IMR-90 (cell line): ENCODE measurements around the gene THNSL1.

Source experiments
- BHLHE40 ChIP-seq: fragments of 150-350 bp; IDR thresholded peaks from 2 replicates; pipeline ENCODE4 v1.6.1; 2016; ENCODE audit warnings: mild to moderate bottlenecking, low read depth, low read length
- CEBPB ChIP-seq: IDR thresholded peaks from 2 replicates; pipeline ENCODE4 v1.6.1; 2012; ENCODE audit warnings: low read depth, low read length, improper control_type of control experiment
- FOS ChIP-seq: fragments of 150-350 bp; IDR thresholded peaks from 2 replicates; pipeline ENCODE4 v1.6.1; 2016; ENCODE audit warnings: low read depth, low read length
- MAFK ChIP-seq: IDR thresholded peaks from 2 replicates; pipeline ENCODE4 v1.6.1; 2012; ENCODE audit warnings: low read depth, low read length, improper control_type of control experiment
- MXI1 ChIP-seq: IDR thresholded peaks from 2 replicates; pipeline ENCODE4 v1.6.1; 2012; ENCODE audit warnings: low read depth, mild to moderate bottlenecking, low read length, moderate library complexity, borderline replicate concordance
- NFE2L2 ChIP-seq: fragments of 150-350 bp; IDR thresholded peaks from 2 replicates; pipeline ENCODE4 v1.6.1; 2016; ENCODE audit warnings: low read depth, mild to moderate bottlenecking, low read length
- POLR2A ChIP-seq: IDR thresholded peaks from 2 replicates; pipeline ENCODE4 v1.6.1; 2012; ENCODE audit warnings: mild to moderate bottlenecking, low read depth, low read length
- RAD21 ChIP-seq: IDR thresholded peaks from 2 replicates; pipeline ENCODE4 v1.6.1; 2012; ENCODE audit warnings: low read length, improper control_type of control experiment
- RCOR1 ChIP-seq: IDR thresholded peaks from 2 replicates; pipeline ENCODE4 v1.6.1; 2012; ENCODE audit warnings: mild to moderate bottlenecking, low read length, improper control_type of control experiment; ENCODE audit not compliant: insufficient replicate concordance
- RFX5 ChIP-seq: IDR thresholded peaks from 2 replicates; pipeline ENCODE4 v1.8.0; 2012; ENCODE audit warnings: low read depth, mild to moderate bottlenecking, low read length, moderate library complexity
- SMC3 ChIP-seq: fragments of 150-350 bp; IDR thresholded peaks from 2 replicates; pipeline ENCODE4 v1.6.1; 2016; ENCODE audit warnings: low read depth, mild to moderate bottlenecking, antibody characterized with exemption, low read length, moderate library complexity
- TF ChIP-seq, protein P1 (sequence below): conservative IDR thresholded peaks from 2 replicates; pipeline ENCODE4 v1.5.1; 2012; ENCODE audit warnings: mild to moderate bottlenecking, low read depth, low read length, improper control_type of control experiment
- TF ChIP-seq, protein P2 (sequence below): fragments of 150-350 bp; IDR thresholded peaks from 2 replicates; pipeline ENCODE4 v1.6.1; 2017; ENCODE audit warnings: mild to moderate bottlenecking, antibody characterized with exemption, low read length, low read depth

DNA sequence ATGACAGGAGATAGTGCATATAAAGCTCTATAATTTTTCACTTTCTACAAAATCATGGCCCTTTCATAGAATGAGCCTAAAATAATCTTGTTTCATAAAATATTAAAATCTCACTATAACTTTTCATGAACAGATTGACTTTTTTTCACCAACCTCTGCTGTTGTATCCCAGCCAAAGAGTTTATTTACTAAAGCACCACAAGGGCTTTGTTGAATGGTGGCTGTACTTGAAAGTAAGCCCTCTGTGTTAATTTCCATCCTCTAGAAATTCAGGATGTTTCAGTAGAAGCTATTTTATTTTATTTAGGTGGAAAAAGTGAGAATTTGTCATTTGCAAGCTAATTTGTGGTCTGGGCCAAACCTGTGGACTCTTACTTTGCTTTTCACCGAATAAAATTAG, 30.2 kb downstream of the THNSL1 start:
- TF ChIP-seq, protein P1, sequence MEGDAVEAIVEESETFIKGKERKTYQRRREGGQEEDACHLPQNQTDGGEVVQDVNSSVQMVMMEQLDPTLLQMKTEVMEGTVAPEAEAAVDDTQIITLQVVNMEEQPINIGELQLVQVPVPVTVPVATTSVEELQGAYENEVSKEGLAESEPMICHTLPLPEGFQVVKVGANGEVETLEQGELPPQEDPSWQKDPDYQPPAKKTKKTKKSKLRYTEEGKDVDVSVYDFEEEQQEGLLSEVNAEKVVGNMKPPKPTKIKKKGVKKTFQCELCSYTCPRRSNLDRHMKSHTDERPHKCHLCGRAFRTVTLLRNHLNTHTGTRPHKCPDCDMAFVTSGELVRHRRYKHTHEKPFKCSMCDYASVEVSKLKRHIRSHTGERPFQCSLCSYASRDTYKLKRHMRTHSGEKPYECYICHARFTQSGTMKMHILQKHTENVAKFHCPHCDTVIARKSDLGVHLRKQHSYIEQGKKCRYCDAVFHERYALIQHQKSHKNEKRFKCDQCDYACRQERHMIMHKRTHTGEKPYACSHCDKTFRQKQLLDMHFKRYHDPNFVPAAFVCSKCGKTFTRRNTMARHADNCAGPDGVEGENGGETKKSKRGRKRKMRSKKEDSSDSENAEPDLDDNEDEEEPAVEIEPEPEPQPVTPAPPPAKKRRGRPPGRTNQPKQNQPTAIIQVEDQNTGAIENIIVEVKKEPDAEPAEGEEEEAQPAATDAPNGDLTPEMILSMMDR = no peak
- no peak for TF ChIP-seq POLR2A
- TF ChIP-seq CEBPB = no peak
- TF ChIP-seq MXI1 = no peak
- TF ChIP-seq, protein P2, sequence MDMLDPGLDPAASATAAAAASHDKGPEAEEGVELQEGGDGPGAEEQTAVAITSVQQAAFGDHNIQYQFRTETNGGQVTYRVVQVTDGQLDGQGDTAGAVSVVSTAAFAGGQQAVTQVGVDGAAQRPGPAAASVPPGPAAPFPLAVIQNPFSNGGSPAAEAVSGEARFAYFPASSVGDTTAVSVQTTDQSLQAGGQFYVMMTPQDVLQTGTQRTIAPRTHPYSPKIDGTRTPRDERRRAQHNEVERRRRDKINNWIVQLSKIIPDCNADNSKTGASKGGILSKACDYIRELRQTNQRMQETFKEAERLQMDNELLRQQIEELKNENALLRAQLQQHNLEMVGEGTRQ = no peak
- TF ChIP-seq BHLHE40 = no peak
- TF ChIP-seq FOS = no peak
- TF ChIP-seq NFE2L2 = no peak
- TF ChIP-seq RAD21 = no peak
- TF ChIP-seq MAFK = no peak
- no peak for TF ChIP-seq RCOR1
- TF ChIP-seq RFX5 = no peak
- TF ChIP-seq SMC3 = no peak
